Vagina (tissue), 2 donors: ENCODE results near the gene C1QTNF3.
"Not testable (repeated sequence)": the region's sequence is repeated elsewhere in the genome, so short reads cannot be mapped to it uniquely, and the experiment has no call there.

Experiments
- CTCF ChIP-seq, 3 experiments: fragments of 450-650 bp in 2 of 3; fragments of 200-600 bp in 1 of 3; sonication (generic) in 1 of 3; IDR thresholded peaks; one replicate each; pipeline ENCODE4 v1.5.1; 2017 to 2019; ENCODE audit warnings: antibody characterized with exemption in 3 of 3, mild to moderate bottlenecking in 2 of 3, moderate library complexity in 2 of 3
- POLR2A ChIP-seq, 2 donors: fragments of 450-650 bp; IDR thresholded peaks; one replicate each; pipeline ENCODE4 v1.6.1; 2017; ENCODE audit warnings: antibody characterized with exemption in 2 of 2, mild to moderate bottlenecking in 2 of 2, moderate library complexity in 2 of 2

GRCh38 chr5:34087728-34088127 lies 44.7 kb upstream of the C1QTNF3 start:
- TF ChIP-seq CTCF, POLR2A (IDR thresholded peaks at IDR 0.05): not testable (repeated sequence)
